Stimulated activated CD8-positive, alpha-beta memory T cell treated with anti-CD3 and anti-CD28 coated beads, Interleukin-7, amount 100 ng/mL, for 1 hour (primary cell): ENCODE results near the gene AGFG2.
"Not testable (repeated sequence)": the region's sequence is repeated elsewhere in the genome, so short reads cannot be mapped to it uniquely, and the experiment has no call there.

Experiments used
- DNase-seq, 2 donors: peaks; one replicate each; pipeline ENCODE4 v3.0.0-alpha.2; 2020; ENCODE audit warnings: low read depth in 2 of 2

AGFG2 gene, protein sequence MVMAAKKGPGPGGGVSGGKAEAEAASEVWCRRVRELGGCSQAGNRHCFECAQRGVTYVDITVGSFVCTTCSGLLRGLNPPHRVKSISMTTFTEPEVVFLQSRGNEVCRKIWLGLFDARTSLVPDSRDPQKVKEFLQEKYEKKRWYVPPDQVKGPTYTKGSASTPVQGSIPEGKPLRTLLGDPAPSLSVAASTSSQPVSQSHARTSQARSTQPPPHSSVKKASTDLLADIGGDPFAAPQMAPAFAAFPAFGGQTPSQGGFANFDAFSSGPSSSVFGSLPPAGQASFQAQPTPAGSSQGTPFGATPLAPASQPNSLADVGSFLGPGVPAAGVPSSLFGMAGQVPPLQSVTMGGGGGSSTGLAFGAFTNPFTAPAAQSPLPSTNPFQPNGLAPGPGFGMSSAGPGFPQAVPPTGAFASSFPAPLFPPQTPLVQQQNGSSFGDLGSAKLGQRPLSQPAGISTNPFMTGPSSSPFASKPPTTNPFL

DNA sequence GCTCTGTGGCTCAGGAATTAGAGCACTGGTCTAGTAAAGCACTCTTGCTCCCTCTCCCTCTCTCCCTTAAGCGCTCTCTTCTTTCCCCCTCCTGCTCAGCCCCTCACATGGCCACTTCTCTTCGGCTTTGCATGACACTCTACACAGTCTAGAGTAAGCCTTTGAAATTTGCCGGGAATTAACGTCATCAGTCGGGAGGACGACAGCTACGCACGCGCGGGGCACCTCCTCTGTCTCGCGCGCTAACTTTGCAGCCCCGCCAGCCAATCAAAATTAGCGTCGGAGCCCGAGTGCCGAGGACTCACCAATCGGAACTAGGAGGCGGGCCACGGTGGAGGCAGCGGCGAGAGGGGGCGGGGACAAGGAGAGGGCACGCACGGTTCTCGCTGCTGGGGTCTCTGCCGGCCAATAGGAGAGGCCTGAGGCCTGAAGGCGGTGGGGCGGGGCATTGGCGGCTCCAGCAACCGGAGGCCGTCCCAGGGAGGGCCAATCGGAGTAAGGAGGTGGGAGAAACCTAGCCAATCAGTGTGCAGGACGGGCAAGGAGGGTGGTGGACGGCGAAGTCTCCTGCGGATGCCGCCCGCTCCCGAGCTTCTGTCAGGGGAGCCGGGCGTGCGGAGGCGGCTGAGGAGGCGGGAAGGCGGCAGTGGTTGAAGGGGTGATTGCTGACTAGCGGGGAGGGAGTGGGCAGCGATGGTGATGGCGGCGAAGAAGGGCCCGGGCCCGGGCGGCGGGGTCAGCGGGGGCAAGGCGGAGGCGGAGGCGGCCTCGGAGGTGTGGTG lies at the start of gene AGFG2:
AGFG2 (plus strand) TSS at position 550 of the 782 bp plus-strand sequence; CDS start at position 694, 144 bp downstream.
- peak; percentile 99 to 100 for DNase-seq

DNA sequence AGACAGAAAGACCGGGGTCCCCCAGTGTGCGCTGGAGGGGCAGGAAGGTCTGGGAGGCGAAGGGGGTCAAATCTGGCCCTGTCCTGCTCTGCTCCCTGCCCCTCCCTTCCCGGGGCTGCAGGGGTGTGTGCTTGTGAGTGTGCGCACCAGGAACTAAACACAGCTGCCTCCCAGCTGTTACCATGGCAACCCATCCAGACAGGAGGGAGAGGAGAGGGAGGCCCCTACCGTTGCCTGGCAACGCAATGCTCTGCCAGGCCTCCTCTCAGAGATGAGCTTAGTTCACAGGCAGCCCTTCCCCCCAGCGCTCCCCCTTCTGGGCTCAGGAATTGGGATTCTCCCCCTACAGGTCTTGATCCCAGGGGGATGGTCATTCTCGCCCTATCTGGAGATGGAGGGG lies 49.2 kb upstream of the AGFG2 start:
- DNase-seq, result no peak

DNA sequence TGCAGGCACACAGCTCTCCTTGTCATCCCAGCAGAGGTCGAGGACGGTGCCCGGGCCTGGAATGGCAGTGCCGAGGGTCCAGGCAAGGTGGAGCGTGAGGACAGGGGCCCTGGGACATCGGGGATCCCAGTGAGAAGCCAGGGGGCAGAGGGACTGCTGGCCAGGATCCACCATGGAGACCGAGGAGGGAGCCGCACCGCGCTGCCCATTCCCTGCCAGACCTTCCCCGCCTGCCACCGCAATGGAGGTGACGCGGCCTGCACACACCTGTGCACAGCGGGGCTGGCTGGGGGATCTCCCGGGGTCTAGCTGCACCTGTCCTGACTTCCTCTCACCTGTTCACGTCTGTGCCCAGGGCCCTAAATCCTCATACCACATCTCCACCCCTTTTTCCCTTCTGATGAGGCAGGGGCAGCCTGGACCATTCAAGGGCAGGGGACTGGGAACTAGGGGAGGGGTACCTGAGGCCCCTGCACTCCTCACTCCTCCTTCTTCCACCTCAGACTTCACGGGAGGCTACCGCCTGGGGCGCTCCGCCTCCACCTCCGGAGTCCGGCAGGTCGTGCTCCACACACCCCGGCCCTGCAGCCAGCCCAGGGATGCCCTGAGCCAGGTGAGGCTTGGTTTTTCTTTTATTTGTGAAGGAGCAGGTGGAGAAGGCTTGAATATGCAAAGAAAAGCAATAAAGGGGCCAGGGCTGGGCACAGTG lies 48.4 kb upstream of the AGFG2 start:
- DNase-seq, result no peak

DNA sequence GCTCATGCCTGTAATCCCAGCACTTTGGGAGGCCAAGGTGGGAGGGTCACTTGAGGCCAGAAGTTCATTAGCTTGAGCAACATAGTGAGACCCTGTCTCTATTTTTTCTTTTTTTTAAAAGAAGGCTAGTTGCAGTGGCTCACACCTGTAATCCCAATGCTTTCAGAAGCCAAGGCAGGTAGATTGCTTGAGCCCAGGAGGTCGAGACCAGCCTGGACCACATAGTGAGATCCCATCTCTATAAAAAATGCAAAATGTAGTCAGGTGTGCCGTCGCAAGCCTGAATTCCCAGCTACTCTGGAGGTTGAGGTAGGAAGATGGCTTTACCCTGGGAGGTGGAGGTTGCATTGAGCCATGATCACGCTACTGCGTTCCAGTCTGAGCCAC lies 47.8 kb upstream of the AGFG2 start:
- no peak for DNase-seq

DNA sequence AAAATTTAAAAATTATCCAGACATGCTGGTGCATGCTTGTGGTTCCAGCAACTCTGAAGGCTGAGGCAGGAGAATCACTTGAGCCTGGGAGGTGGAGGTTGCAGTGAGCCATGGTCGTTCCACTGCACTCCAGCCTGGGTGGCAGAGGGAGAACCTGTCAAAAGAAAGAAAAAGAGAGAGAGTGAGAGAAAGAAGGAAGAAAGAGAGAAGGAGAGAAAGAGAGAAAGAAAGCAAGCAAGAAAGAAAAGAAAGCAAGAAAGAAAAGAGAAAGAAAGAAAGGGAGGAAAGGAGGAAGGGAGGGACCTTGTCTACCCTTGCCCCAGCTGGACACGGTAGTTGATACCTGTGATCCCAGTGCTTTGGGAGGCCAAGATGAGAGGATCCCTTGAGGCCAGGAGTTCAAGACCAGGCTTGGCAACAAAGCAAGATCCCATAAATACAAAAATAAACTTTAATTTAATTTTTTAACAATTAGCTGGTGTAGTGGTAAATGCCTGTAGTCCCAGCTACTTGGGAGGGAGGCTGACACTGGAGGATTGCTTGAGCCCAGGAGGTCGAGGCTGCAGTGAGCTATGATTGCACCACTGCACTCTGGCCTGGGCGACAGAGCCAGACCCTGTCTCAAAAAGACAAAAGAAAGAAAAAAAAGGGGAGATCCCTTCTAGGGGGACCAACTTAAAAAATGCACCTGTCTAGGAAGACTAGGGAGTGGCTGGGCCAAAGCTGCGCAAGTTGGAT lies 46.1 kb upstream of the AGFG2 start:
- no peak for DNase-seq

DNA sequence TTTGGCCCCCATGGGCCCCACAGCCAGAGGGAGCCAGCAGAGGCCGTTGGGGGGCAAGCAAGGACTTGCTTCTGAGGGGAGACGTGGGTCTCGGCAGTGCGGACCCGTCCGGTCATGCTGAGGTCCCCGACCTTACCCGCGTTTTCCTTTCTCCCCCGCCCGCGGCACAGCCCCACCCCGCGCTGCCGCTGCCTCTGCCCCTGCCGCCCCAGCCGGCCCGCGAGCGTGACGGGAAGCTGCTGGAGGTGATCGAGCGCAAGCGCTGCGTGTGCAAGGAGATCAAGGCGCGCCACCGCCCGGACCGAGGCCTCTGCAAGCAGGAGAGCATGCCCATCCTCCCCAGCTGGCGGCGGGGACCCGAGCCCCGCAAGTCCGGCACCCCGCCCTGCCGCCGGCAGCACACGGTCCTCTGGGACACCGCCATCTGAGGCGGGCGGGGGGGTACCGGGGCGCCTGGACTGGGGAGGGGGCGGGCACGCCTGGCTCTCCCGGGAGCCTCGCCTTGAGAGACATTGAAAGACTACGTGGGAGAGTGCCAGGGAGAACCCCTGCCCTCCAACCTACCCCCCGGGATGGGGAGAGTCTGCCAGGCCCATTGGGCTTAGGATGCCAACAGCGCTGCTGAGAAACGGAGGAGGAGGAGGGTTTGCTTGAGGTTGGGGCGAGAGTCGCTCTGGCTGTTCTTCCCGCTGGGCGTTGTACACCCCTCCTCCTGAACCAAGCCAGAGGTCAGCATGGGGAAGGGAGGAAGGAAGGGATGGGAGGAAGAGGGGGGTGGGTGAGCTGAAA lies 45.3 kb upstream of the AGFG2 start:
- DNase-seq, result no peak

DNA sequence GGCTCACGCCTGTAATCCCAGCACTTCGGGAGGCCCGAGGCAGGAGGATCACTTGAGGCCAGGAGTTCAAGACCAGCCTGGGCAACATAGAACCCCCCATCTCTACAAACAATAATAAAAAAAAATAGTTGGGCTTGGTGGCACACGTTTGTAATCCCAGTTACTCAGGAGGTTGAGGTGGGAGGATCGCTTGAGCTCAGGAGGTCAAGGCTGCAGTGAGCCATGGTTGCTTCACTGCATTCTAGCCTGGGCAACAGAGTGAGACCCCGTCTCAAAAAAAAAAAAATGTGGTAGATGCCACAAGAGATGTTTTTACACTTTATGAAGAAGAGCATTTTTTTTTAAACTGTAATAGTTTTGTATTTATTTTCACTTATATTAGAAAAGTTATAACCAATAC lies 42.5 kb upstream of the AGFG2 start:
- DNase-seq, result no peak

DNA sequence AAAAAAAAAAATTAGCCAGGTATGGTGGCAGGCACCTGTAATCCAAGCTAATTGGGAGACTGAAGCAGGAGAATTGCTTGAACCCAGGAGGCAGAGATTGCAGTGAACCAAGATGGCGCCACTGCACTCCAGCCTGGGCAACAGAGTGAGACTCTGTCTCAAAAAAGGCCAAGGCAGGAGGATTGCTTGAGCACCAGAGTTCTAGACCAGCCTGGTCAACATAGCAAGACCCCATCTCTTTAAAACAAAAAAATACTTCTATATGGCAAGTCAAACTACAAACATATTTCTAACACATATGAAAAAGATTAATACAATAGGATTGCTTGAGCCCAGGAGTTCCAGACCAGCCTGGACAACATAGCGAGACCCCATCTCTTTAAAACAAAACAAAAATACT lies 38.3 kb upstream of the AGFG2 start:
- not testable (repeated sequence) for DNase-seq

DNA sequence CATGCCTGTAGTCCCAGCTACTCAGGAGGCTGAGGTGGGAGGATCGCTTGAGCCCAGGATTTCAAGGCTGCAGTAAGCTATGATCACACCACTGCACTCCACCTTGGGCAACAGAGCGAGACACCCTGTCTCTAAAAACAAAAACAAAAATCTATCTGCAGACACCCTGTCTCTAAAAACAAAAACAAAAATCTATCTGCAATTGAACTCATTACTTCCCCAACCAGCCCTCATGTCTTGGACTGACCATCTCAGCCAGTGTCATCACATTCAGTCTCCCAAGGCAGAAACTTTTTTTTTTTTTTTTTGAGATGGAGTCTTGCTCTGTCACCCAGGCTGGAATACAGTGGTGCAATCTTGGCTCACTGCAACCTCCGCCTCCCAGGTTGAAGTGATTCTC lies 35.0 kb upstream of the AGFG2 start:
- DNase-seq, result not testable (repeated sequence)

DNA sequence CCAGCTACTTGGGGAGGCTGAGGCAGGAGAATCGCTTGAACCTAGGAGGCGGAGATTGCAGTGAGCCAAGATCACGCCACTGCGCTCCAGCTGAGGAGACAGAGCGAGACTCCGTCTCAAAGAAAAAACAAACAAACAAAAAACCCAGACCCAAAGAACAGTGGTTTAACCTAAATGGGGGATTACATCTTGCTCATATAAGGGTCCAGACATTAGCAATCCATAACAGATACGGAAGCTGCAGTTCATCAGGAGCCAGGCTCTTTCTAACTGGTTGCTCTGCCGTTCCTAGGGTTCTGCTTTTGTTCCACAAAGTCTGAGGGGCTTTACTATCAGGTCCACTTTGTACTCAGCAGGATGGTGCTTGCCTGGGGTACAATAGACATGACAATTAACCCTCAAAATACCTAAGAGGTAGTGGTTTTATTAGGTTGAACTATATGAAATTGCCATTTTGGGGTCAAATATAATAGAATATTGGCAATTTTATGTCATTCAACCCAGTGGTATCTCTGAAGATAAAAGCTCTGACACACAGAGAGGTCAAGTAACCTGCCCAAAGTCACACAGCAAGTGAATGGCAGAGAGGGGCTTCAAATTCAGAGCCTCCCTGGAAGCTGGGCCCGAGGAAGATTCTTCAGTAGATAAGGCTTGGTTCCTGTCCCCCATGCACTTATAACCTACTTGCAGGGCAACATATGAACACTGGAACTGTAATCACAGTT lies 34.0 kb upstream of the AGFG2 start:
- no peak for DNase-seq

DNA sequence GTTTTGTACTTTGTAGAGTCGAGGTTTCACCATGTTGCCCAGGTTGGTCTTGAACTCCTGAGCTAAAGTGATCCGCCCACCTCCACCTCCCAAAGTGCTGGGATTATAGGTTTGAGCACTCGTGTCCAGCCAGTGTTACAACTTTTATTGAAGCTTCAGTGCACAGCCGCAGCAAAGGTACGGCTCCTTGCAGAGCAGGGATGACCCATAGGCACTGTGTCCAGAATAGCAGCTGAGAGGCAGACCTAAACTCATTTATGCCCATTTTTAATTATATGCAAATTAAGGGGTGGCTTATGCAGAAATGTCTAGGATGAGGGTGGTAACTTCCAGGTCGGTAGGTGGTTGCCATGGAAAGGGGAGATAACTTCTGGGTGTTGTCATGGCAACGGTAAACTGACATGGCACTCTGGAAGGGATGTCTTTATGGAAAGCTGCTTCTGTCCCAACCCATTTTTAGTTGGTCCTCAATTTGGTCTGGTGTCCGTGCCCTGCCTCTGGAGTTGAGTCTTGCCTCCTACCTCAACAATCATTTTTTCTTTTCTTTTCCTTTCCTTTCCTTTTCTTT lies 32.6 kb upstream of the AGFG2 start:
- DNase-seq, result no peak

DNA sequence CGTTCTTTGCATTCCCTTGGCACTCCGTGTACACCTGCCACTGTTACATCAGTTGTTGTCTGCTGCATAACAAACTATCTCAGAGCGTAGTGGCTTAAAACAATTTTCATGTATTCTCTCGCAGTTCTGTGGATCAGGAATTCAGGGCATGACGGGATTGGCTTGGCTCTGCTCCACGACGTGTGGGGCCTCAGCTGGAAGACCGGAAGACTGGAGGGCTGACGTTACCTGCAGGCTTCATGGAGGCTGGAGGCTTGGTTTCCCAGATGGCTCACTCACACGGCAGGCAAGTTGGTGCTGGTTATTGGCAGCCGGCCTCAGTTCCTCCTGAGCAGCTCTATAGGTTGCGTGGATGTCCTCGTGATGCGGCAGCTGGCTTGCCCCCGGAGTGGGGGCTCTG lies 29.8 kb upstream of the AGFG2 start:
- DNase-seq, result no peak

DNA sequence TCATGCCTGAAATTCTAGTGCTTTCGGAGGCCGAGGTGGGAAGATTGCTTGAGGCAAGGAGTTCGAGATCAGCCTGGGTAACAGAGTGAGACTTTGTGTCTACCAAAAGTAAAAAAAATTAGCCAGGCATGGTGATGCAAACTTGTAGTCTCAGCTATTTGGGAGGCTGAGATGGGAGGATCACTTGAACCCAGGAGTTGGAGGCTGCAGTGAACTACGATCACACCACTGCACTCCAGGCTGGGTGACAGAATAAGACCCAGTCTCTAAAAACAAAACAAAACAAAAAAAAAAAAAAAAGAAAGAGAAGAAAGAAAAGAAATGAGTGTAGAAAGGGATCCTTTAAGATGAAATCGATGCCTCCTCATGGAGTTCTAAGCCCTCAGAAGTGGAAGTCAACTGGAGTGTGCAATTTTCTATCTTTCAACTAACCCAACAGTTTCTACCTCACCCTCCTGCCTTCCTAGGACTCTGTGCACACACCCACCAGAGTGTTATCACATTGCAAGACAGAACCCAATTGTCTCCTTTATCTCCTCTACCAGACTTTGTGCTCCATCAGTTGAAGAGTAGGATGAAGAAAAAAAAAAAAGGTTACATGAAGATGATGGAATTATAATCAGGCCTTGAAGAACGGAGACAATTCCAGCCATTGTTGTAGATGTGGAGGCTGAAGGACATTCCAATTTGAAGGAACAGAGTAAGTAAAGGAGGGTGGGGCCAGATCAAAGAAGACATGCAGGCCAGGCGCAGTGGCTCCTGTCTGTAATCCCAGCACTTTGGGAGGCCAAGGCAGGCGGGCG lies 28.4 kb upstream of the AGFG2 start:
- DNase-seq, result no peak

DNA sequence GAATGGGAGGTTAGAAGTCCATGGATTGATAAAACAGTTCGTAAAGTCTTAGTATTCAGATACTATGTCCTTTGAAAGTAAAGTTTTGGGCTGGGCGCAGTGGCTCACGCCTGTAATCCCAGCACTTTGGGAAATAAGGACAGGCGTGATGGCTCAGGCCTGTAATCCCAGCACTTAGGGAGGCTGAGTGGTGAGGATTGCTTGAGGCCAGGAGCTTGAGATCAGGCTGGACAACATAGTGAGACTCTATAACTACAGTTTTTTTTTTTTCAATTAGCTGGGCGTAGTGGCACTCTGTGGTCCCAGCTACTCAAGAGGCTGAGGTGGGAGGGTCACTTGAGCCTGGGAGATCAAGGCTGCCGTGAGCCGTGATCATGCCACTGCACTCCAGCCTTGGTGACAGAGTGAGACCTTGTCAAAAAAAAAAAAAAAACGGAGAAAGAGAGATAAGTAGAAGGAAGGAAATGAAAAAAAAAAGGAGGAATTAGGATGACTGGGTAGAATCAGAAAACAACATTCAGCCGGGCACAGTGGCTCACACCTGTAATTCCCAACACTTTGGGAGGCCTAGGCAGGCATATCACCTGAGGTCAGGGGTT lies 25.7 kb upstream of the AGFG2 start:
- DNase-seq, result no peak

DNA sequence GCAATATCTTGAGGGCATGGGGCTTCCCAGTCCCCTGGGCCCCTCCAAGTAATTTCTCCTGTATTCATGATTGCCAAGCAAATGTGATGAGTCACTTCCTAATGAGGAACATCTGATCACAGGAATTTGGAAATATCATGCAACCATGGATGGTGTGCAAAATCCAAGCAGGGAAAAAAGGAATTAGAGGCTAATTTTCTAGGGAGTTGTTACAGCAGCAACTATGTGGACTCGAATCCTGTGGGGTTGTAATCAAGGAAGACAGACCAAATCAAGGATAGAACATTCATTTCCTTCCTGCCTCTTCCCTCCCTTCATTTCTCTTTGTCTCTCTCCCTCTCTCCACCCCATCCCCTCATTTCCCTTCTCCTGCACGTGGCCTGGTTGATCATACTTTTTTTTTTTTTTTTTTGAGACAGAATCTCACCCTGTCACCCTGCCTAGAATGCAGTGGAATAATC lies 23.9 kb upstream of the AGFG2 start:
- no peak for DNase-seq

DNA sequence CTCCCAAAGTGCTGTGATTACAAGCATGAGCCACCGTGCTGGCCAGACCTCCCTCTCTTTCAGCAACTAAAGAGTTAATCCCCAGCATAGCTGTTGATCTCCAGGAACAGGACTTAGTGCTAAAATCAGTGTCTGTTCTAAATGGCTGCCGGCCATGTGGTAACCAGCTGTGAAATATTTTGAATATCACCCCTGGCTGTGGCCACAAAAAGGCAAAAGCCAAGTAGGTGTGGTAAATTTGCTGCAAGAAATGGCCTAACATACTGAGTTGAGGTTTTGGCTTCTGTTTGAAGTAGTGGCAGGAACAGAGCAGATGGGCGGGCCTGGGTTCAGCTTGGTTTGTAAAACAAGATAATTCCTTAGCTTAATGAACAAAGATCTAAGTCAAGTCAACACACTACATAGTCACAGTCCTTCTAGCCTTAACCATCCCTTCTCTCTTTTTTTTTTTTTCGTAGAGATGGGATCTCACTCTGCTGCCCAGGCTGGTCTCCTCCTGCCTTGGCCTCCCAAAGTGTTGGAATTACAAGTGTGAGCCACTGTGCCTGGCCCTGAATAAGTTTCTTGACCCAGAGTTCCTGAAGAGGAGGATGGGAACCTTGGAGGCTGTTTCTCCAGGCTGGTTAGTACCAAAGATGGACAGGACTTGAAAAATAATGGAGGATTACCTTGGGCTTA lies 22.7 kb upstream of the AGFG2 start:
- DNase-seq, result peak in 1 of 2 donors; percentile 21

DNA sequence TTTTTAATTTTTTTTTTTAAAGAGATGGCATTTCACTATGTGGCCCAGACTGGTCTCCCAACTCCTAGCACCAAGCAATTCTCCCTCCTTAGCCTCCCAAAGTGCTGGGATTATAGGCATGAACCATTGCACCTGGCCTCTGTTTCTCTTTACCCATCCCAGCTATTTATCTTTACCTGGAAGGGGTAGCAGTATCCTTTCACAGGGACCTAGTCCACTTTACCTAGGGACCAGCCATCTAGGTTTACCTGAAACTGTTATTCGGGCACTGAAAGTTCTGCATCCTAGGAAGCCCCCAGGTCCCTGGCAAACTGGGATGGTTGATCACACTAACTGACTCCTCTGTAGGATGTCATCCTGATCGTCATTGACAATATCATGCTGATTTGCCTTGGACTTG lies 21.7 kb upstream of the AGFG2 start:
- DNase-seq, result no peak

DNA sequence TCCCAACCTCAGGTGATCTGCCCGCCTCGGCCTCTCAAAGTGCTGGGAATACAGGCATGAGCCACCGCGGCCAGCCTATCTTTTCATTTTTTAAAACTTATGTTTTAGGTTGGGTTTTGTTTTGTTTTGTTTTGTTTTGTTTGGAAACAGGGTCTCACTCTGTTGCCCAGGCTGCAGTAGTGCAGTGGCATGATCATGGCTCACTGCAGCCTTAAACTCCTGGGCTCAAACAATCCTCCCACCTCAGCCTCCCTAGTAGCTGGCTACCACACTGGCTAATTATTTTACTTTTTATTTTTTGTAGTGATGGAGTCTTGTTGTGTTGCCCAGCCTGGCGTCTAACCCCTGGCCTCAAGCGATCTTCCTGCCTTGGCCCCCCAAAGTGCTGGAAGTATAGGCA lies 19.4 kb upstream of the AGFG2 start:
- no peak for DNase-seq
